NCI-H2227 (cell line): ENCODE measurements around the gene CASP5.
"Not testable (repeated sequence)": the region's sequence is repeated elsewhere in the genome, so short reads cannot be mapped to it uniquely, and the experiment has no call there.

Source experiments
- DNase-seq: peaks from one replicate; lab custom pipeline; 2025; ENCODE audit not compliant: unreplicated experiment; lab: John Stamatoyannopoulos, UW

CASP5 gene

DNA sequence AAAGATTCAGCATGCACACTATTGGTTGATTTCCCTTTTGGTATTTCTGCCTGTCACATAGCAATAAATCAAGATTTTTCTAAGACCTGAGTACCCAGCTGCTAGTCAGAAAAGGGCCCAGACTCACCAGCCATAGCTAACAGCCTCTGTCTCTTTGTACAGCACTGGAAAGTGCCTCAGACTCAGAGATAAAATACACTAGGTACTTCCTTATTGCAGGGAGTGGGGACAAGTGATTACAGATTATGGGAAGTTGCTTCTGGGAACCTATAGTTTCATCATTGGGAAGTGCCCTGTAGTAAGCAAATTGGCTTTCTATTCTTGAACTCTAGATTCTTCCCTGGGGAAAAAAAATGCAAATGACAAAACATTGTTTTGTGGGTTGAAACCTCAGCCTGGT, at the start of gene CASP5:
TSS of gene CASP5 (minus strand) at position 166 of the 400 bp plus-strand sequence. CDS start at position 134, 32 bp downstream.
- DNase-seq = no peak

DNA sequence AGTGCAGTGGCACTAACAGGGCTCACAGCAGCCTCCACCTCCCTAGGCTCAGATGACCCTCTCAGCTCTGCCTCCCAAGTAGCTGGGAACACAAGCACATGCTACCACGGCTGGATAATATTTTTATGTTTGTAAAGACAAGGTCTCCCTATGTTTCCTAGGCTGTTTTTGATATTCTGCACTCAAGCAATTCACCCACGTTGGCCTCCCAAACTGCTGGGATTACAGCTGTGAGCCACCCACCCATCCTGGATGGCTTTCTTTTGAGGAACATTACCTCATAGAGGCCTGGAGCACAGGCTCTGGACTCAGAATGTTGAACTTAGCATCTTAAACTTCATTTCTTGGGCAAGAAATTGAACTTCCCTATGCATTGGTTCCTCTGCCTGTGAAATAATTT, 49.1 kb upstream of the CASP5 start:
- not testable (repeated sequence) for DNase-seq

DNA sequence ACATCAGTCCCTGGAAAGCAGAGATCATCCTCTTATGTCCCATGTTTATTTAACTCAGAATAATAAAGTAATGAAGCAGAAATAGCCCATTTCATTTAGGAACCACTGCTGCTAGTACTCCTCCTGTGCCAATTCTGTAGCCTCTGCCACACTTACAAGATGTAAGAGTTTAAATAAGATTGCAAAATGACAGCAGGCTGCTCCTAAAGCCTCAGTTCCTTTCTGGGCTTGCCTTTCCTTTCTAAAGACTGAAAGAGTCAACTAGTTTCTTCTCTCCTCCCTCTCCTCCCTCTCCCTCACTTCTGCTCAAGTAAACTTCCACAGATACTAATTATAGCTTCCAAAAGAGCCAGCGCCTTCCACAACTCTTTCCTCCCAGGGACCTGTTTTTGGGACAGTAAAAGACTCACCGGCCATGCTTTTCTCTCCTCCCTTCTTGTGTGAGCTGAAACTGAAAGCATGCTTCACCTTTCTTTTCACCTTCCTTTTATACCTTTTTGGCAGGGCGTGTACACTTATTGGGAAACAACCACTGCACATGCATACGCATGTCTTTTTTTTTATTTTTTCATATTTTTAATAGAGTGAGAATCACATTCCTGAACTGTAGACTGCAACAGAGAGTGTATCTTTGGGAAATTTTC, 48.2 kb upstream of the CASP5 start:
- DNase-seq = no peak

DNA sequence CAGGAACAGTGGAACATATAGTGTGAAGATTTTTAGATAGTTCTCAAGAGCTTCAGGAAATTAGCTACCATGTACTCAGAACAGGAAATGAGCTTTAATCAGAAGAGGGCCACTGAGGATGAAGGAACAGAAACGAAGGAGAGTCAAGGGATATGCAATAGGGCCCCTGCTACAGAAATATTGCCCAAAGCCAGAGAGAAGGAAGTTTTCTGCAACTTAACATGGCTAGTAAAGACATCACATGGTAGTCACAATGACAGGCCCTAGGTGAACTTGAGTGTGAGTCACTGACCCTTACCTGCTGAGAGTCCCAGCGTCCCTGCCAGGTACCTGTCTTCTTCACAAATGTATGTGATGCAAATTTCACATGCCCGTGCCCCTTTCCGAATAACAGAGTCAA, 47.3 kb upstream of the CASP5 start:
- no peak for DNase-seq

DNA sequence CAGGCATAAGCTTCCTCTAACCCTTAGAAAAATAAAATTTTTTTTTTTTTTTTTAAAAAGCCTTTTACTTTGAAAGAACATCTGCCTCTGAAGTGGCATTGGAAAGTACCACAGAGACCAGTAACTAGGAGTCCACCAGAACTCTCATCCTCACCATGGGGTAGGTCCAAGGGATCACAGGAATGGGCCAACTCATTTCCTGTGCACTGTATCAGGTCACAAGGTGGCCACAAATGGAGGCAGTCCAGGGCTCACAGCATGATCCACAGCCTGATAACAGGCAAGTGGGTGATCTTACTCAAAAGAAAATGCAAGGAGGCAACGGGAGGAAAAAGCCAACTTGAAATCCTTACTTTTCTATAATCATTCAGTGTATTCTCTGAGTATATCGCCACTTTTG, 46.8 kb upstream of the CASP5 start:
- DNase-seq = not testable (repeated sequence)

DNA sequence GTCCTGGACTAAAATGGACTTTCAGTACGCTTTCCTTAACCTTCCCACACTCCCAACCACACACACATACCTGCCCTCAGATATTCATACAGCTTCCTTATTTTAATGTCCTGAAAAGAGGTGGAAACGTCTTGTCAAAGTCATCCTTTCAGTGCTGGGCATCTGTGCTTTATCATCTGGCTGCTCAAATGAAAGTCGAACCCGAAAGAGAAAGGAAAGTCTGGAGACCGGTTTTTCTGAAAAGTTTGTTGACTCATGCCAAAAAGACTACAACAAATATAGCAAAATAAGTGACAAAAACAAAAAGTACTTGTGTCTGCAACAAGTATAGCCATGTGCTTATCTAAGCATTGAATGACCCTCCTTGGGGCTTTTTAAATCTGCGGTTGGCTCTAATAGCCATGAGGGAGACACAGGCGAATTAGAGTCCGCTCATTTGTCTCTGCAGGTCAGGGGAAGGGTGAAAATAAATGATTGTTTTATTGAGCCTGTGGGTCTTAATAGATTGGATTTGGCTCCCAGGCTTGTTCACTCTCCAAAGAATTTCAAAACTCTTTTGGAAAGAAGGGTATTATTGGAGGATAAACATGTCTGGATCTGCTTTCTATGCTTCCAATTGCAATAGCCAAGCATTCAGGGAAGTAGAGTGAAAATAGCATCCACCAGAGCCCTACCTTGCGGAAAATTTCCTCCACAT, 40.4 kb upstream of the CASP5 start:
- DNase-seq = not testable (repeated sequence)

DNA sequence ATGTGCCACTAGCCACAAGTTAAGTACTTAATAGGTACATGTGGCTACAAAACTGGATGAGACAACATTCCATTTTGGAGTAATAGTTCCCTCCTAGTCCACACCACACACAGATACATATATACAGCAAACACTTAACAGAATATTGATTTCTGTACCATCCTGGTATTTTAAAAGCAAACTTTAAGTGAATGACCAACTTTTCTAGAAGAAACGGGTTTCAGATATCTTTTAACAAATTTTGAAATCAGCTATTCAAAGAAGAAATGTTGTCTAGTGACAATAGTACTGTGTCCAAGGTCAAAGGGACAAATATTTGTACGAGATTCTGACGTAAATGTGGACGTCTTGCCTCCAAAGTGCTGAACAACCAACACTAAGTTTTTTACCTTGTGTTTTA, 34.5 kb upstream of the CASP5 start:
- DNase-seq = no peak

DNA sequence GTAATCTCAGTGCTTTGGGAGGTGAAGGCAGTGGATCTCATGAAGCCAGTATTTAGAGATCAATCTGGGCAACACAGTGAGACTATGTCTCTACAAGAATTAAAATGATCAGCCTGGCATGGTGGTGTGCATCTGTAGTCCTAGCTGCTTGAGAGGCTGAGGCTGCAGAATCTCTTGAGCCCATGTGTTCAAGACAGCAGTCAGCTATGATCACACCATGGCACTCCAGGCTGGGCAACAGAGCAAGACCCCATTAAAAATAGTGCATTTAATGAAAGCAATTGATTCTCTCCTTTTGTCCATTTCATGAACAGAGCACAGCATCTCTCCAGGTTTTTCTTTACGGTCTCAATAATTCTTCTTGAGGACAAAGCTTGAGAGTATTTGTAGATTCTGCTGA, 33.5 kb upstream of the CASP5 start:
- no peak for DNase-seq

DNA sequence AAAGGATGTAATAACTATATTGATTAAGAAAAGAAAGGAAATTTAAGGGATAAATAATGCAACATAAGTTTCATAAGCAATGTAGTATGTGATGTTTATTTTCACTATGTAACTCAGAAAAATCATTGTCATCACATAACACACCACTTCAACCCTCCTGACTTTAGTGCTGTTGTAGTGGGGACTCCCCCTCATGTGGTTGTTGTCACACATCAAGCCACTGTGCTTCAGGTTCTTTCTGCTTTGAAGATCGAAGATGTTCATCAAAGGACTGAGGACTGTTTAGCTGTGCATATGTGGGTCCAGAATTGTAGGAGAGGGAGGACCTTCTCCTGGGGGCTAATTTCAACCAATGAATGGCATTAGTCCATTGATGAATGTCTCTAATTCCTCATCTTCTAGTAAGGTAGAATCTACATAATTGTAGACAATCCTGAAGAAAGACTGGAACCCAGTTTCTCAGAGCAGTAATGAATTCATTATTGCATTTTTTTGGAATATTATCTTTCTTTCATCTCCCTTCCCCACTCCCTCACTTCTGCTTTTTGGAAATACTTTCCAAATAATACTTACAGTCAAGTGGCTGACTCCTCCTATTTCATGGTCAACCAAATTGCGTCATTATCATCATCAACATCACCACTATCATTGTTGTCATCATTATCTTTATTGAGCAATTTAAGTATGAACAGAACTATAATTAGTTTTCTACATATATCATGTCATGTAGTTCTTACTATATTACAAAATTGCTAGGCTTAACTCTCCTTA, 31.9 kb upstream of the CASP5 start:
- no peak for DNase-seq

DNA sequence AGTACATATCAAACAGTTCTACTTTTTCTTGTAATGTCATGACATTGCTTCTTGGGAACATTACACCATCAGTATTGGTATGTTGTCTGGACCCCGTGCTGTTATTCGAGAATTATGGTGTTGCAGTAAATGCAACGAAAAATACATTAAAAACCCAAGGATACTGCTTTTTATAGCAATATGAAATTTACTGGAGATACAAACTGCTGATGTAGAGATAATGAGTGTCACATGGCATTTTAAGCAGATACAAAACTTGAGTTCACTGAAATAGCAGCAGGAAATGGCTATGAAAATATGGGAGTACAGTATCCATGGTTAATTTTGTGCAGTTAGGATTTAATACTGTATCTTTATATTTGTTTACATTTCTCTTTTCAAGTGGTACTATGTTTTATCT, 29.5 kb upstream of the CASP5 start:
- no peak for DNase-seq

DNA sequence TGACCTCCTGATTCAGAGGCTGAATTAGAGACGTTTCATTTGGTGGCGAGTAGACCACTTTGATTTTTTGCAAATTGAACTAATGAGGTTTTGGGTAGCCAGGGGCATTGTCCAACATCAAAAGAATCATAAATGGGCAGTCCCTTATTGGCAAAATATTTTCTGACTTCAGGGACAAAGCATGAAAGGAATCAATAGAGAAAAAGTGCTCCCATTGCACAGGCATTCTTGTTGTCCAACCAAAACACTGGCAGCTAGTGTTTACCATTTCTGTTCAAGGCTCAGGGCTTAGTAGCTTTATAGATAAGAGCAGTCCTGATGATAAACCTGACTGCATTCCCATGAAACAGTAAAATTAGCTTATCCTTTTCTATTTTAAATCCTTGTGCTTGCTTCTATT, 28.6 kb upstream of the CASP5 start:
- DNase-seq = no peak

DNA sequence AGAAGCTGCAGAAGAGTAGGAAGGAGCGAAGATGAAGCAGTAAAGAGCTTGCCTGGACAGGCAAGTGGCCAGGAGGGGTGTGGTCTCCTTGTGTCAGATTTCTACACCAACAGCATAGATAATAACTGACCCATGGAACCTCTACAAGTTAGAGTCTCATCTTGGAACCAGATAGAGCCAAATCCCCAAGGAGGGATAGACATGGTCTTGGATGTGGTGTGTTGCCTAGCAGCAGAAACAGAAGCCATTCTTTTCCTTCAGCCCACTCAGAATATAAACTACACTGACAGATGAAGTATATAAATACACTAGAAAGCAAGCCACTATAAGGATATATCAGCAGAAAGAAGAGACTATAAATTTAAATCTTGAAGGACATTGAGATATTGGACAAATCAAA, 26.5 kb upstream of the CASP5 start:
- no peak for DNase-seq

DNA sequence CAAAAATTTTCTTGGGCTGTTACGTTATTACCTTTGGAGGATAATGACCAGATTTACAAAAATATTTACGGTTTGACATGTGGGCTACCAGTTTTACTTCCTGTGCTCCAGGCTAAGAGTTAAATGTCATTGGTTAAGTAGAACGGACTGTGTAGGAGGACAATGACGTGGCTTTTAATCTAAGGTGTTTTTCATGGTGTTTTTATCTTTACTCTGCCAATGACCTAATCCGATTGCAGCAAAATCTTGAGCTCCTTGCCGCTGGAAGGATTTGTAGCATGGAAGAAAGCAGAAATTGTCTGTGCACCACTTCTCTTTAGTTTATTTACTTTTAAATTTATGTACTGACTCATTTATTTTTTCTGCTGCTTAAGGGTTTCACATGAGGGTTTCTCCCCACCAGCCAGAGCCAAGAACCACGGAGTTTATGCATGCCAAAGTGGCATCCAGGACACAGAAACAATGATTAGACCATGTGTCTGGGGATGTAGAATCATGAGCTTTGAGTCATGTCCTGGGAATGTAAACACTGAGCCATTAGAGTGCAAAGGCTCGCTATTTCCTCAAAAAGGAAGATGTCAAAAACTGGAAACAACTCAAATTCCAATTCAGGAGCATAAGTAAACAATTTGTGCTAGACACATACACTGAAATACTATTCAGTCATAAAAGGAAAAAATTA, 24.1 kb upstream of the CASP5 start:
- no peak for DNase-seq

DNA sequence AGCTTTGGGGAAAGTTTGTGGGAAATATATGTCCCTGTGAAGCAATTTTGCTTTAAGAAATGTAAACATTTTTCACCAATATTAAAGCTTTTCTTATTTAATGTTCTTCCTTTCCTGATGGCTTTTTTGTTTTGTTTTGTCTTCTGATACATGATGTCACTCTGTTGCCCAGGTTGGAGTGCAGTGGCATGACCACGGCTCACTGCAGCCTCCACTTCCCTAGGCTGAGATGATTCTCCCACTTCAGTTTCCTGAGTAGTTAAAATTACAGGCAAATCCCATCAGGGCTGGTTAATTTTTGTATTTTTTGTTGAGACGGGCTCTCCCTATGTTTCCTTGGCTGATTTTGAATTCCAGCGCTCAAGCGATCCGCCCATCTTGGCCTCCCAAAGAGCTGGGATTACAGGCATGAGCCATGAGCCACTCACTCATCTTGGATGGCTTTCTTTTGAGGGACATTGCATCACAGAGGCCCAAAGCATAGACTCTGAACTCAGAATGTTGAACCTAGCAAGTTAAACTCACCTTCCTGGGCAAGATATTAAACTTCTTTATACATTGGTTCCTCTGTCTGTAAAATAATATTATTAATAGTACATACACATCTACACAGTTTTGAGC, 22.8 kb upstream of the CASP5 start:
- no peak for DNase-seq

DNA sequence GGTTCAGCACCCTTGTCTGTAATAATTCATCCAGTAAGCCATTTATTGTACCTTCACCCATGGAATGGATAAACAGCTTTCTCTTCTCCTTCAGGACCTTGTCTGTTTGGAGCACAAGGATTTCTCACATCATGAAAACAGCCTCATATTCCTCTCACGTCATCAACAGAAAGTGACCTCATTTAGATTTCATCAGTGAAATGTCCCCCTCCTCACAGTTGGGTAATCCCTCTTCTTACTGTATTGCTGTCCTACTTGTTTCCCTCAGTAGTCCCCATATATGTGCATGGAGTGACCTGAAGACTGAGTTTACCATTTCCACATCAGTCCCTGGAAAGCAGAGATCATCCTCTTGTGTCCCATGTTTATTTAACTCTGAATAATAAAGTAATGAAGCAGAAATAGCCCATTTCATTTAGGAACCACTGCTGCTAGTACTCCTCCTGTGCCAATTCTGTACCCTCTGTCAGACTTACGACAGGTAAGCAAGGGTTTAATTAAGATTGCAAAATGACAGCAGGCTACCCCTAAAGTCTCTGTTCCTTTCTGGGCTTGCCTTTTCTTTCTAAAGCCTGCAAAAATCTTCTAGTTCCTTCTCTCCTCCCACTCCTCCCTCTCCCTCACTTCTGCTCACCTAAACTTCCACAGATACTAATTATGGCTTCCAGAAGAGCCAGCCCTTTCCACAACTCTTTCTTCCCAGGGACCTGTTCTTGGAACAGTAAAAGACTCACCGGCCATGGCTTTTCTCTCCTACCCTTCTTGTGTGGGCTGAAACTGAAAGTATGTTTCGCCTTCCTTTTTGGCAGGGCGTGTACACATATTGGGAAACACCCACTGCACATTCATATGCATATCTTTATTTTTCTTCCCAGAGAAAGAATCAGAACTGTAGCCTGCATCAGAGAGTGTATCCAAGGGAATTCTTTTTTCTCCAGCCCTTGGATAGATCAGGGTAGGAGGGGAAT, 21.9 kb upstream of the CASP5 start, which contains the start of gene CARD16:
TSS of gene CARD16 (minus strand) at position 779 of the 968 bp plus-strand sequence. CDS start at position 741, 38 bp downstream.
- DNase-seq = not testable (repeated sequence)

DNA sequence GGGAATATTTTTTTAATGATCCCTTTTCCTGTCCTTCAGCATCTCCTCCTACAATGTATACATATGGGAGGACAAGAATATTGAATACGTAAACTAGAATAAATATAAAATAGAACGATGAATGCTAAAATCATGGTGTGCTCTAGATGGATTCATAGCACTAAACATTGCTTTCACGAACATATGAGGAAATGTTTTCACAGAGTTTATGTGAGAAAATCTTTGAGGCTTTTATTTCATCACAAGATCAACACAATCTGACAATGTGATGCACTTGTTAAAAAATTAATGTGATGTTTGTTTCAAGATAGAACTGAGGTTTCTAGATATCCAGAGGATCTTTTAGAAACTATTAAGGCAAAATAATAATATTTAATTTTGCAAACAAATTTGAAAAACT, 19.2 kb upstream of the CASP5 start:
- no peak for DNase-seq

DNA sequence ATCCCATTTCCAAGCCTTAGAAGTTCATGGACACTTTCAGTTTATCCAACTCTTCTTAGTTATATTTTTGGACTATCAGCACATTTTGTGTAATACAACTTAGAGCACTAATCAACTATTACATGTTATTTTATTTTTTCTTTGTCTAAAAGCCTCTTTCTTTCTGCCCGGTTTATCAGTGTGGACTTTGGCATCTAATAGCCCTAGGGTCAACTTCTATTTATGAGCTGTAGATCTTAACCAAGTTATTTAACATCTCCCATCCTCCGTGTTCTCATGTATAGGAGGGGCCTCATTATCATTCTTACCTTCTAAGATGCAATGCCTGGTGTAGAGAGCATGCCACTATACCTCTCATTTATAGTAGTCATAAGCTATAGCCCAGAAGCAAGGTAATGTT, 17.7 kb upstream of the CASP5 start:
- no peak for DNase-seq

DNA sequence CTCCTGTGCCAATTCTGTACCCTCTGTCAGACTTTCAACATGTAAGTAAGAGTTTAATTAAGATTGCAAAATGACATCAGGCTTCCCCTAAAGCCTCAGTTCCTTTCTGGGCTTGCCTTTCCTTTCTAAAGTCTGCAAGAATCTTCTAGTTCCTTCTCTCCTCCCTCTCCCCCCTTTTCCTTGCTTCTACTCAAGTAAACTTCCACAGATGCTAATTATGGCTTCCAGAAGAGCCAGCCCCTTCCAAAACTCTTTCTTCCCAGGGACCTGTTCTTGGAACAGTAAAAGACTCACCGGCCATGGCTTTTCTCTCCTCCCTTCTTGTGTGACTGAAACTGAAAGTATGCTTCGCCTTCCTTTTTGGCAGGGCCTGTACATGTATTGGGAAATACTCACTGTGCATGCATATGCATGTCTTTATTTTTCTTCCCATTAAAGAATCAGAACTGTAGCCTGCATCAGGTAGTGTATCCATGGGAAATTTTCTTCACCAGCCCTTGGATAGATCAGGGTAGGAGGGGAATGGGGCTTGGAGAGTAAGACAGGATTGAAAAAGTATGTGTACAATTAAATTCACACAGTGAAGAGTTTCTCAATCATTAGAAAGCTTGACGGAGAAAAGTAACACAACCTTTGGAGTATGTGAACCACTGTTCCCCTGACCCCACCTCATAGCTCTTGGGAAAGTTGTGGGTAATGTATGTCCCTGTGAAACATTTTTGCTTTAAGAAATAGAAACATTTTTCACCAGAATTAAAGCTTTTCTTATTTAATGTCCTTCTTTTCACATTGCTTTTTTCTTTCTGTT, 12.0 kb upstream of the CASP5 start, which contains the start of gene CASP1:
TSS of gene CASP1 (minus strand) at position 332 of the 808 bp plus-strand sequence. CDS start at position 301, 31 bp downstream.
- DNase-seq = no peak

DNA sequence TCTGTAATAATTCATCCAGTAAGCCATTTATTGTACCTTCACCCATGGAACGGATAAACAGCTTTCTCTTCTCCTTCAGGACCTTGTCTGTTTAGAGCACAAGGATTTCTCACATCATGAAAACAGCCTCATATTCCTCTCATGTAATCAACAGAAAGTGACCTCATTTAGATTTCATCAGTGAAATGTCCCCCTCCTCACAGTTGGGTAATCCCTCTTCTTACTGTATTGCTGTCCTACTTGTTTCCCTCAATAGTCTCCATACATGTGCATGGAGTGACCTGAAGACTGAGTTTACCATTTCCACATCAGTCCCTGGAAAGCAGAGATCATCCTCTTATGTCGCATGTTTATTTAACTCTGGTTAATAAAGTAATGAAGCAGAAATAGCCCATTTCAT, 11.4 kb upstream of the CASP5 start:
- DNase-seq = not testable (repeated sequence)
